HepG2 (cell line): Measurements from ENCODE around the gene FNDC10.
A peak's percentile ranks its signal among the peaks of the same experiment; 100 is the strongest.

Experiments used
- HNRNPL ChIP-seq: fragments of 200-400 bp; formaldehyde crosslinking; IDR thresholded peaks from 2 replicates; pipeline ENCODE4 v1.6.1; 2017; ENCODE audit warnings: mild to moderate bottlenecking, low read depth, low read length
- NR2C2 ChIP-seq: sonication (generic); formaldehyde crosslinking; IDR thresholded peaks from 2 replicates; pipeline ENCODE4 v1.4.0; 2020; ENCODE audit warnings: missing genetic modification reagents, mild to moderate bottlenecking, moderate library complexity, borderline replicate concordance
- POLR2A ChIP-seq, 2 experiments: IDR thresholded peaks; 2 replicates each; pipeline ENCODE4 v1.6.1; 2011; ENCODE audit warnings: low read depth in 2 of 2, low read length in 2 of 2, mild to moderate bottlenecking in 1 of 2, moderate library complexity in 1 of 2; ENCODE audit not compliant: insufficient read depth in 1 of 2
- ZMYM4 ChIP-seq: sonication (generic); formaldehyde crosslinking; IDR thresholded peaks from 2 replicates; pipeline ENCODE4 v1.8.1; 2023; ENCODE audit warnings: mild to moderate bottlenecking, missing genetic modification reagents
- TF ChIP-seq, protein P1 (sequence below): sonication (generic); formaldehyde crosslinking; IDR thresholded peaks from 2 replicates; pipeline ENCODE4 v1.5.1; 2020; ENCODE audit warnings: mild to moderate bottlenecking, missing genetic modification reagents, moderate library complexity
- TF ChIP-seq, protein P2 (sequence below), 2 experiments: fragments of 450-650 bp in 1 of 2; sonication (generic) in 1 of 2; formaldehyde crosslinking in 1 of 2; IDR thresholded peaks; 2 replicates each; pipeline versions ENCODE4 v1.6.1 to v1.8.0; 2016 to 2022; ENCODE audit warnings: antibody characterized with exemption in 1 of 2, mild to moderate bottlenecking in 1 of 2, missing genetic modification reagents in 1 of 2
- TF ChIP-seq, protein P3 (sequence below): sonication (generic); formaldehyde crosslinking; IDR thresholded peaks from 2 replicates; pipeline ENCODE4 v1.5.0; 2020; ENCODE audit warnings: mild to moderate bottlenecking, missing genetic modification reagents, moderate library complexity

DNA sequence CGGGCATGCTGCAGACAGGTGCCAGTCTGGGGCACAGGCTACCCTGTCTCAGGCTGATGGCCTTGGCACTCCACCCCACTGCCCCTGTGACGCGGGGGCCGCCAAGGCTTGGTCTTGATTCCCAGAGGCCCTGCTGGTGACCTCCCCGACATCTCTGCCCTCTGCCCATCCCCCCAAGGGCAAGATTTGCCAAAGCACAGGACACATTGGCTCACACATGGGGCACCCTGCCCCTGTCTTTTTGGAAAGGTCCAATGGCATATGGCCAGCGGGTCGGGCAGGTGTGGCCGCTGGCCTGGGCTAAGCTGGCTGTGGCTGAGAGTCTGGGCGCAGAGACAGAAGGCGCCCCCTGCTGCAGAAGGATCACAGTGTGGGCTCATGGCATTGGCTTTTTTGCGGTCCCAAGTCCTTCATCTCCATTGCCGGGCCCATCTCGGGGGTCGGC is 20.0 kb upstream of the FNDC10 start:
- TF ChIP-seq NR2C2 (no peak), POLR2A (IDR thresholded peaks at IDR 0.05; ENCODE audit: insufficient read depth in 1 of 2, low read depth in 2 of 2, low read length in 2 of 2) (no peak), ZMYM4 (no peak), HNRNPL (no peak)
- TF ChIP-seq, protein P1, sequence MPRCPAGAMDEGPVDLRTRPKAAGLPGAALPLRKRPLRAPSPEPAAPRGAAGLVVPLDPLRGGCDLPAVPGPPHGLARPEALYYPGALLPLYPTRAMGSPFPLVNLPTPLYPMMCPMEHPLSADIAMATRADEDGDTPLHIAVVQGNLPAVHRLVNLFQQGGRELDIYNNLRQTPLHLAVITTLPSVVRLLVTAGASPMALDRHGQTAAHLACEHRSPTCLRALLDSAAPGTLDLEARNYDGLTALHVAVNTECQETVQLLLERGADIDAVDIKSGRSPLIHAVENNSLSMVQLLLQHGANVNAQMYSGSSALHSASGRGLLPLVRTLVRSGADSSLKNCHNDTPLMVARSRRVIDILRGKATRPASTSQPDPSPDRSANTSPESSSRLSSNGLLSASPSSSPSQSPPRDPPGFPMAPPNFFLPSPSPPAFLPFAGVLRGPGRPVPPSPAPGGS (CRISPR knock-in tag), result no peak
- TF ChIP-seq, protein P2, sequence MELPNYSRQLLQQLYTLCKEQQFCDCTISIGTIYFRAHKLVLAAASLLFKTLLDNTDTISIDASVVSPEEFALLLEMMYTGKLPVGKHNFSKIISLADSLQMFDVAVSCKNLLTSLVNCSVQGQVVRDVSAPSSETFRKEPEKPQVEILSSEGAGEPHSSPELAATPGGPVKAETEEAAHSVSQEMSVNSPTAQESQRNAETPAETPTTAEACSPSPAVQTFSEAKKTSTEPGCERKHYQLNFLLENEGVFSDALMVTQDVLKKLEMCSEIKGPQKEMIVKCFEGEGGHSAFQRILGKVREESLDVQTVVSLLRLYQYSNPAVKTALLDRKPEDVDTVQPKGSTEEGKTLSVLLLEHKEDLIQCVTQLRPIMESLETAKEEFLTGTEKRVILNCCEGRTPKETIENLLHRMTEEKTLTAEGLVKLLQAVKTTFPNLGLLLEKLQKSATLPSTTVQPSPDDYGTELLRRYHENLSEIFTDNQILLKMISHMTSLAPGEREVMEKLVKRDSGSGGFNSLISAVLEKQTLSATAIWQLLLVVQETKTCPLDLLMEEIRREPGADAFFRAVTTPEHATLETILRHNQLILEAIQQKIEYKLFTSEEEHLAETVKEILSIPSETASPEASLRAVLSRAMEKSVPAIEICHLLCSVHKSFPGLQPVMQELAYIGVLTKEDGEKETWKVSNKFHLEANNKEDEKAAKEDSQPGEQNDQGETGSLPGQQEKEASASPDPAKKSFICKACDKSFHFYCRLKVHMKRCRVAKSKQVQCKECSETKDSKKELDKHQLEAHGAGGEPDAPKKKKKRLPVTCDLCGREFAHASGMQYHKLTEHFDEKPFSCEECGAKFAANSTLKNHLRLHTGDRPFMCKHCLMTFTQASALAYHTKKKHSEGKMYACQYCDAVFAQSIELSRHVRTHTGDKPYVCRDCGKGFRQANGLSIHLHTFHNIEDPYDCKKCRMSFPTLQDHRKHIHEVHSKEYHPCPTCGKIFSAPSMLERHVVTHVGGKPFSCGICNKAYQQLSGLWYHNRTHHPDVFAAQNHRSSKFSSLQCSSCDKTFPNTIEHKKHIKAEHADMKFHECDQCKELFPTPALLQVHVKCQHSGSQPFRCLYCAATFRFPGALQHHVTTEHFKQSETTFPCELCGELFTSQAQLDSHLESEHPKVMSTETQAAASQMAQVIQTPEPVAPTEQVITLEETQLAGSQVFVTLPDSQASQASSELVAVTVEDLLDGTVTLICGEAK (IDR thresholded peaks at IDR 0.05), result no peak
- TF ChIP-seq, protein P2 (CRISPR knock-in tag; IDR thresholded peaks at IDR 0.05), result no peak
- TF ChIP-seq, protein P3, sequence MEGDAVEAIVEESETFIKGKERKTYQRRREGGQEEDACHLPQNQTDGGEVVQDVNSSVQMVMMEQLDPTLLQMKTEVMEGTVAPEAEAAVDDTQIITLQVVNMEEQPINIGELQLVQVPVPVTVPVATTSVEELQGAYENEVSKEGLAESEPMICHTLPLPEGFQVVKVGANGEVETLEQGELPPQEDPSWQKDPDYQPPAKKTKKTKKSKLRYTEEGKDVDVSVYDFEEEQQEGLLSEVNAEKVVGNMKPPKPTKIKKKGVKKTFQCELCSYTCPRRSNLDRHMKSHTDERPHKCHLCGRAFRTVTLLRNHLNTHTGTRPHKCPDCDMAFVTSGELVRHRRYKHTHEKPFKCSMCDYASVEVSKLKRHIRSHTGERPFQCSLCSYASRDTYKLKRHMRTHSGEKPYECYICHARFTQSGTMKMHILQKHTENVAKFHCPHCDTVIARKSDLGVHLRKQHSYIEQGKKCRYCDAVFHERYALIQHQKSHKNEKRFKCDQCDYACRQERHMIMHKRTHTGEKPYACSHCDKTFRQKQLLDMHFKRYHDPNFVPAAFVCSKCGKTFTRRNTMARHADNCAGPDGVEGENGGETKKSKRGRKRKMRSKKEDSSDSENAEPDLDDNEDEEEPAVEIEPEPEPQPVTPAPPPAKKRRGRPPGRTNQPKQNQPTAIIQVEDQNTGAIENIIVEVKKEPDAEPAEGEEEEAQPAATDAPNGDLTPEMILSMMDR (CRISPR knock-in tag), result peak; percentile 59
